Cardiac muscle cell (in vitro differentiated cells and primary cell): ENCODE measurements around the gene IGFL4. TPM values are rescaled to one million over a fixed set of nuclear protein-coding genes. Genes with fewer than 3 reads are reported as not detected.
A peak's percentile ranks its signal among the peaks of the same experiment; 100 is the strongest.

Experiments
- DNase-seq, 2 donors: peaks; one replicate each; pipeline versions ENCODE4 v3.0.0 to v3.0.0-alpha.2; 2010 to 2017; ENCODE audit warnings: low read depth in 1 of 2, low spot score in 1 of 2
- H3K27ac ChIP-seq: fragments of 200-600 bp; sonication (generic); 2 replicates; pipeline ENCODE4 v1.5.1; 2016
- H3K27me3 ChIP-seq: fragments of 200-600 bp; sonication (generic); 2 replicates; pipeline ENCODE4 v1.6.0; 2016; ENCODE audit warnings: control low read depth
- H3K36me3 ChIP-seq: fragments of 200-600 bp; sonication (generic); 2 replicates; pipeline ENCODE4 v1.5.1; 2016; ENCODE audit warnings: control low read depth
- H3K4me1 ChIP-seq: fragments of 200-600 bp; sonication (generic); 2 replicates; pipeline ENCODE4 v1.8.1; 2017; ENCODE audit warnings: low read depth, mild to moderate bottlenecking, mixed run types
- H3K4me3 ChIP-seq: fragments of 200-600 bp; sonication (generic); 2 replicates; pipeline ENCODE4 v1.5.1; 2016; ENCODE audit warnings: mild to moderate bottlenecking
- H3K9me3 ChIP-seq: fragments of 200-600 bp; sonication (generic); 2 replicates; pipeline ENCODE4 v1.5.1; 2017; ENCODE audit warnings: low read depth, mild to moderate bottlenecking, control low read depth
- CTCF ChIP-seq: IDR thresholded peaks from 2 replicates; pipeline ENCODE4 v1.5.1; 2012; ENCODE audit warnings: low read depth, mild to moderate bottlenecking, low read length
- polyA plus RNA-seq: library from polyadenylated mRNA; unstranded; fragments of >200 nt; fragmentation: Nextera tagmentation; extraction: Ambion mirVana; gene quantifications from 2 replicates; pipeline ENCODE4 v1.2.1, GENCODE V29; 2016
- total RNA-seq: library from RNA; depleted of rRNA; stranded (reverse); fragments of >200 nt; gene quantifications from 2 replicates; pipeline ENCODE4 v1.2.3, GENCODE V29; 2016

The IGFL4 gene
- total and polyA plus RNA-seq, 2 experiments from 2014 or later: 0.21 to 0.67 TPM

- H3K4me1 ChIP-seq: no peaks in the 10 kb centered on the region
- DNase-seq: peak; percentile 88 to 91
- H3K27me3 ChIP-seq: peaks cover 52% of the 10 kb centered on the region
- H3K27ac ChIP-seq: no peak overlapping the region
- H3K36me3 ChIP-seq: no peaks in the 10 kb centered on the region
- TF ChIP-seq CTCF: peak; percentile 100
- no peaks in the 10 kb centered on the region for H3K9me3 ChIP-seq
- H3K4me3 ChIP-seq: peak overlapping the region; percentile 42
Measured at GRCh38 chr19:46076951-46077814, 36.4 kb upstream of the IGFL4 start.

GRCh38 chr19:46076031-46076880 lies 35.5 kb upstream of the IGFL4 start:
- peaks cover 61% of the 10 kb centered on the region for H3K27me3 ChIP-seq
- H3K9me3 ChIP-seq: no peaks in the 10 kb centered on the region
- no peak for DNase-seq
- no peak overlapping the region for H3K27ac ChIP-seq
- no peaks in the 10 kb centered on the region for H3K36me3 ChIP-seq
- no peak overlapping the region for H3K4me3 ChIP-seq
- no peaks in the 10 kb centered on the region for H3K4me1 ChIP-seq
- TF ChIP-seq CTCF: no peak

- Histone ChIP-seq H3K27me3 (peaks cover 87% of the 10 kb centered on the region), H3K9me3 (no peaks in the 10 kb centered on the region), H3K4me3 (no peak overlapping the region), H3K27ac (no peak overlapping the region), H3K4me1 (no peaks in the 10 kb centered on the region), H3K36me3 (no peaks in the 10 kb centered on the region)
- no peak for DNase-seq
- no peak for TF ChIP-seq CTCF
Measured at GRCh38 chr19:46073268-46073922, 32.6 kb upstream of the IGFL4 start.

- Histone ChIP-seq H3K36me3 (no peaks in the 10 kb centered on the region), H3K9me3 (no peaks in the 10 kb centered on the region), H3K27ac (no peak overlapping the region), H3K4me3 (no peak overlapping the region), H3K27me3 (peaks cover 77% of the 10 kb centered on the region), H3K4me1 (no peaks in the 10 kb centered on the region)
- TF ChIP-seq CTCF: no peak
- peak in 1 of 2 donors; percentile 95 for DNase-seq
Measured at GRCh38 chr19:46069806-46070341, 29.1 kb upstream of the IGFL4 start.
